WTC11 (cell line): ENCODE results near the gene CD302. TPM values are rescaled to one million over a fixed set of nuclear protein-coding genes. Genes with fewer than 3 reads are reported as not detected.

Source experiments
- ATAC-seq: fragments of 200-7000 bp; cut with Tn5 transposase; 2 replicates; pipeline ENCODE4 v1.10.0; 2021; ENCODE audit warnings: mild to moderate bottlenecking, moderate library complexity
- CTCF ChIA-PET: fragments of 300-600 bp; sonication (Branson Sonifier 250); formaldehyde crosslinking; loops from one replicate; lab custom pipeline; 2021; ENCODE audit warnings: antibody characterized with exemption; lab: Charles Lee
- POLR2A ChIA-PET: fragments of 350-600 bp; sonication (Branson Sonifier 250); formaldehyde crosslinking; loops from one replicate; lab custom pipeline; 2021; ENCODE audit warnings: antibody characterized with exemption; lab: Charles Lee
- DNase-seq: peaks from one replicate; pipeline ENCODE4 v3.0.0; 2021; ENCODE audit warnings: low spot score
- H3K27ac Mint-ChIP-seq: 2 replicates; pipeline ENCODE4 v1.8.0; 2021; ENCODE audit warnings: mixed read lengths
- H3K27me3 Mint-ChIP-seq: 2 replicates; pipeline ENCODE4 v1.8.0; 2021; ENCODE audit warnings: low read depth, mild to moderate bottlenecking, moderate library complexity, mixed read lengths
- H3K36me3 Mint-ChIP-seq: 2 replicates; pipeline ENCODE4 v1.8.0; 2021; ENCODE audit warnings: mixed read lengths
- H3K4me1 Mint-ChIP-seq: 2 replicates; pipeline ENCODE4 v1.8.0; 2022; ENCODE audit warnings: mixed read lengths
- H3K4me3 Mint-ChIP-seq: 2 replicates; pipeline ENCODE4 v1.8.0; 2021; ENCODE audit warnings: mild to moderate bottlenecking, moderate library complexity, mixed read lengths
- H3K9me3 Mint-ChIP-seq: 2 replicates; pipeline ENCODE4 v1.8.0; 2021; ENCODE audit warnings: mixed read lengths
- ATF1 ChIP-seq: sonication (generic); formaldehyde crosslinking; IDR thresholded peaks from 2 replicates; pipeline ENCODE4 v1.8.1; 2023; ENCODE audit warnings: mild to moderate bottlenecking, moderate library complexity, missing genetic modification reagents
- CREM ChIP-seq: sonication (generic); formaldehyde crosslinking; IDR thresholded peaks from 2 replicates; pipeline ENCODE4 v1.8.1; 2022; ENCODE audit warnings: mild to moderate bottlenecking, missing genetic modification reagents, moderate library complexity
- ESRRA ChIP-seq: sonication (generic); formaldehyde crosslinking; IDR thresholded peaks from 2 replicates; pipeline ENCODE4 v1.8.1; 2022; ENCODE audit warnings: mild to moderate bottlenecking, missing genetic modification reagents, borderline replicate concordance
- FOXP1 ChIP-seq: sonication (generic); formaldehyde crosslinking; IDR thresholded peaks from 2 replicates; pipeline ENCODE4 v1.8.0; 2022; ENCODE audit warnings: missing genetic modification reagents, mild to moderate bottlenecking, moderate library complexity, borderline replicate concordance
- GABPB1 ChIP-seq: sonication (generic); formaldehyde crosslinking; IDR thresholded peaks from 2 replicates; pipeline ENCODE4 v1.8.1; 2023; ENCODE audit warnings: mild to moderate bottlenecking, missing genetic modification reagents
- GRHL2 ChIP-seq: fragments of 250-450 bp; sonication (Bioruptor Pico); IDR thresholded peaks from 2 replicates; pipeline ENCODE4 v1.8.0; 2022; ENCODE audit warnings: mild to moderate bottlenecking, moderate library complexity; ENCODE audit not compliant: insufficient replicate concordance, severe bottlenecking
- GTF2I ChIP-seq: fragments of 250-450 bp; sonication (Bioruptor Pico); conservative IDR thresholded peaks from 2 replicates; pipeline ENCODE4 v1.4.0; 2021; ENCODE audit warnings: mild to moderate bottlenecking
- JUN ChIP-seq: sonication (generic); formaldehyde crosslinking; IDR thresholded peaks from 2 replicates; pipeline ENCODE4 v1.8.0; 2023; ENCODE audit warnings: mild to moderate bottlenecking, missing genetic modification reagents
- KAT7 ChIP-seq: sonication (generic); formaldehyde crosslinking; IDR thresholded peaks from 2 replicates; pipeline ENCODE4 v1.8.1; 2023; ENCODE audit warnings: missing genetic modification reagents, mild to moderate bottlenecking, borderline replicate concordance
- MXD4 ChIP-seq: fragments of 250-450 bp; sonication (Bioruptor Pico); IDR thresholded peaks from 2 replicates; pipeline ENCODE4 v1.8.0; 2021; ENCODE audit warnings: mild to moderate bottlenecking, moderate library complexity, borderline replicate concordance
- PRRX2 ChIP-seq: fragments of 250-450 bp; sonication (Bioruptor Pico); IDR thresholded peaks from 2 replicates; pipeline ENCODE4 v1.8.0; 2021; ENCODE audit warnings: mild to moderate bottlenecking
- RELA ChIP-seq: sonication (generic); formaldehyde crosslinking; IDR thresholded peaks from 2 replicates; pipeline ENCODE4 v1.8.1; 2022; ENCODE audit warnings: missing genetic modification reagents, mild to moderate bottlenecking, borderline replicate concordance
- SOX15 ChIP-seq: fragments of 250-450 bp; sonication (Bioruptor Pico); IDR thresholded peaks from 2 replicates; pipeline ENCODE4 v1.9.0; 2021; ENCODE audit warnings: mild to moderate bottlenecking
- ZNF121 ChIP-seq: sonication (generic); formaldehyde crosslinking; IDR thresholded peaks from 2 replicates; pipeline ENCODE4 v1.8.0; 2023; ENCODE audit warnings: missing genetic modification reagents
- ZNF232 ChIP-seq: sonication (generic); formaldehyde crosslinking; IDR thresholded peaks from 2 replicates; pipeline ENCODE4 v1.8.0; 2022; ENCODE audit warnings: mild to moderate bottlenecking, missing genetic modification reagents
- total RNA-seq: library from RNA; stranded (reverse); gene quantifications from 3 replicates; pipeline ENCODE4 v1.2.3, GENCODE V29; 2021
- TF ChIP-seq, protein P1 (sequence below): sonication (generic); formaldehyde crosslinking; IDR thresholded peaks from 2 replicates; pipeline ENCODE4 v1.8.1; 2023; ENCODE audit warnings: mild to moderate bottlenecking, missing genetic modification reagents
- TF ChIP-seq, protein P2 (sequence below): sonication (generic); formaldehyde crosslinking; IDR thresholded peaks from 2 replicates; pipeline ENCODE4 v1.8.0; 2023; ENCODE audit warnings: missing genetic modification reagents
- TF ChIP-seq, protein P3 (sequence below): sonication (generic); formaldehyde crosslinking; IDR thresholded peaks from 2 replicates; pipeline ENCODE4 v1.8.0; 2022; ENCODE audit warnings: missing genetic modification reagents
- TF ChIP-seq, protein P4 (sequence below): sonication (generic); formaldehyde crosslinking; IDR thresholded peaks from 2 replicates; pipeline ENCODE4 v1.8.0; 2022; ENCODE audit warnings: mild to moderate bottlenecking, missing genetic modification reagents
- TF ChIP-seq, protein P5 (sequence below): sonication (generic); formaldehyde crosslinking; IDR thresholded peaks from 2 replicates; pipeline ENCODE4 v1.8.1; 2022; ENCODE audit warnings: mild to moderate bottlenecking, moderate library complexity, missing genetic modification reagents
- TF ChIP-seq, protein P6 (sequence below): fragments of 250-450 bp; sonication (Bioruptor Pico); IDR thresholded peaks from 2 replicates; pipeline ENCODE4 v1.9.0; 2021; ENCODE audit warnings: mild to moderate bottlenecking
- TF ChIP-seq, protein P7 (sequence below): fragments of 250-450 bp; sonication (Bioruptor Pico); IDR thresholded peaks from 2 replicates; pipeline ENCODE4 v2.1.2; 2022; ENCODE audit warnings: mild to moderate bottlenecking, moderate library complexity

The CD302 gene
- total RNA-seq, 1 experiment from 2014 or later = 1.4 TPM

DNA sequence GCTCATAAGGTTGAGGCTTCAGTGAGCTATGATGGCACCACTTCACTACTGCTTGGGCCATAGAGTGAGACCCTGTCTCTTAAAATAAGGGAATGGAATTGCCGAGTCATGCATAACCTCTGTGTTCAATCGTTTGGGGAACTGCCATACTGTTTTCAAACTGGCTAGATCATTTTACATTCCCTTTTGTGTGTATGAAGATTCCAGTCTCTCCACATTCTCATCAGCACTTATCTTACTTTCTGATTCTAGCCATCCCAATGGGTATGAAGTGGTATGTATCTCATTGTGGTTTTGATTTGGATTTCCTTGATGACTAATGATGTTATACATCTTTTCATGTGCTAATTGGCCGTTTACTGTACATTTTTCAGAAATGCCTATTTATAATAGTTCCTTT lies 62.0 kb downstream of the CD302 start:
- H3K27ac Mint-ChIP-seq = peak overlapping the region; percentile 55
- TF ChIP-seq PRRX2 (no peak), ZNF121 (CRISPR knock-in tag) (peak; percentile 17; the same call in 1 of the 2 replicates)
- CTCF ChIA-PET = interaction anchor here (0.6 kb wide), 1 partner anchor 20 kb away, joined by 3 read pairs; no protein-coding TSS in a partner anchor
- H3K27me3 Mint-ChIP-seq = no peaks in the 10 kb centered on the region
- POLR2A ChIA-PET = no interaction called here
- ATAC-seq (no peak), DNase-seq (no peak)
- H3K4me3 Mint-ChIP-seq = no peak overlapping the region
- H3K4me1 Mint-ChIP-seq = no peaks in the 10 kb centered on the region
- H3K9me3 Mint-ChIP-seq = 0 out of 2 replicates have a peak, but pooled peaks cover 4% of the 10 kb centered on the region
- H3K36me3 Mint-ChIP-seq = peaks cover 55% of the 10 kb centered on the region

DNA sequence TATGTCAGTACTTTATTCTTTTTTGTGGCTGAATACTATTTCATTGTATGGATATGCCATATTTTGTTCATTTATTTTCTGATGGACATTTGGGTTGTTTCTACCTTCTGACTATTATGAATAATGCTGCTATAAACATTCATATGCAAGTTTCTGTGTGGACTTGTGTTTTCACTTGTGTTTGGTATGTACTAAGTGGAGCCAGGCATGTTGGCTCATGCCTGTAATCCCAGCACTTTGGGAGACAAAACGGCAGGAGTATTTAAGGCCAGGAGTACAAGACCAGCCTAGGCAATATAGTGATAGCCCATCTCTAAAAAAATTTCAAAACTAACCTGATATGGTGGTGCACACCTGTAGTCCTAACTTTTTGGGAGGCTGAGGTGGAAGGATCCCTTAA lies 62.4 kb downstream of the CD302 start:
- no peak for ATAC-seq
- no peaks in the 10 kb centered on the region for H3K27me3 Mint-ChIP-seq

DNA sequence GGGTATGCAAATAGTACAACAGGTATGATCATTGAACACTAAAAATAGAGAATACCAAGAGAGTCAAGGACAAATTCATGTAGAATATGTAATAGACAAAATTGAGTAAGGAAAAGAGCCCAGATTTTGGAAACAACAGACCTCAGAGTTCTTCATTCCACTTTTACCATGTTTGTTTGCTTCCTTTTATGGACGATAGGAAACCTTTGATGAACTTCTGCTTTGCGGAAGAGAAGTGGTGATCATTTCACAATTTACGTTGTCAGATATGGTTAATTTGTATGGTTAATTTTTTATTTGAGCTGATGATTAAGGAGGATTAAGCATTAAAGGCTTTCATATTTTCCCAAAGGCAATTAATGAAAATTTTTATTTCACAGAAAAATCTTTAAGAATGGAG lies 69.4 kb downstream of the CD302 start:
- H3K4me3 Mint-ChIP-seq = no peak overlapping the region
- H3K27me3 Mint-ChIP-seq = no peaks in the 10 kb centered on the region
- CTCF ChIA-PET = no interaction called here
- ATAC-seq (no peak), DNase-seq (no peak)
- peaks cover 10% of the 10 kb centered on the region for H3K4me1 Mint-ChIP-seq
- POLR2A ChIA-PET = no interaction called here
- peaks cover 66% of the 10 kb centered on the region for H3K36me3 Mint-ChIP-seq
- no peak overlapping the region; the same call in 1 of the 2 replicates for H3K27ac Mint-ChIP-seq
- peaks cover 20% of the 10 kb centered on the region for H3K9me3 Mint-ChIP-seq
- TF ChIP-seq, protein P1, sequence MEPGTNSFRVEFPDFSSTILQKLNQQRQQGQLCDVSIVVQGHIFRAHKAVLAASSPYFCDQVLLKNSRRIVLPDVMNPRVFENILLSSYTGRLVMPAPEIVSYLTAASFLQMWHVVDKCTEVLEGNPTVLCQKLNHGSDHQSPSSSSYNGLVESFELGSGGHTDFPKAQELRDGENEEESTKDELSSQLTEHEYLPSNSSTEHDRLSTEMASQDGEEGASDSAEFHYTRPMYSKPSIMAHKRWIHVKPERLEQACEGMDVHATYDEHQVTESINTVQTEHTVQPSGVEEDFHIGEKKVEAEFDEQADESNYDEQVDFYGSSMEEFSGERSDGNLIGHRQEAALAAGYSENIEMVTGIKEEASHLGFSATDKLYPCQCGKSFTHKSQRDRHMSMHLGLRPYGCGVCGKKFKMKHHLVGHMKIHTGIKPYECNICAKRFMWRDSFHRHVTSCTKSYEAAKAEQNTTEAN = no peak
- TF ChIP-seq GRHL2 (CRISPR knock-in tag) (no peak), KAT7 (CRISPR knock-in tag) (no peak), SOX15 (CRISPR knock-in tag) (no peak), GABPB1 (CRISPR knock-in tag) (no peak), MXD4 (CRISPR knock-in tag) (no peak), ZNF232 (CRISPR knock-in tag) (no peak), CREM (CRISPR knock-in tag) (no peak), FOXP1 (CRISPR knock-in tag) (no peak), RELA (no peak), ATF1 (CRISPR knock-in tag) (no peak), ESRRA (no peak)
- TF ChIP-seq, protein P2, sequence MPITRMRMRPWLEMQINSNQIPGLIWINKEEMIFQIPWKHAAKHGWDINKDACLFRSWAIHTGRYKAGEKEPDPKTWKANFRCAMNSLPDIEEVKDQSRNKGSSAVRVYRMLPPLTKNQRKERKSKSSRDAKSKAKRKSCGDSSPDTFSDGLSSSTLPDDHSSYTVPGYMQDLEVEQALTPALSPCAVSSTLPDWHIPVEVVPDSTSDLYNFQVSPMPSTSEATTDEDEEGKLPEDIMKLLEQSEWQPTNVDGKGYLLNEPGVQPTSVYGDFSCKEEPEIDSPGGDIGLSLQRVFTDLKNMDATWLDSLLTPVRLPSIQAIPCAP = no peak
- TF ChIP-seq, protein P3, sequence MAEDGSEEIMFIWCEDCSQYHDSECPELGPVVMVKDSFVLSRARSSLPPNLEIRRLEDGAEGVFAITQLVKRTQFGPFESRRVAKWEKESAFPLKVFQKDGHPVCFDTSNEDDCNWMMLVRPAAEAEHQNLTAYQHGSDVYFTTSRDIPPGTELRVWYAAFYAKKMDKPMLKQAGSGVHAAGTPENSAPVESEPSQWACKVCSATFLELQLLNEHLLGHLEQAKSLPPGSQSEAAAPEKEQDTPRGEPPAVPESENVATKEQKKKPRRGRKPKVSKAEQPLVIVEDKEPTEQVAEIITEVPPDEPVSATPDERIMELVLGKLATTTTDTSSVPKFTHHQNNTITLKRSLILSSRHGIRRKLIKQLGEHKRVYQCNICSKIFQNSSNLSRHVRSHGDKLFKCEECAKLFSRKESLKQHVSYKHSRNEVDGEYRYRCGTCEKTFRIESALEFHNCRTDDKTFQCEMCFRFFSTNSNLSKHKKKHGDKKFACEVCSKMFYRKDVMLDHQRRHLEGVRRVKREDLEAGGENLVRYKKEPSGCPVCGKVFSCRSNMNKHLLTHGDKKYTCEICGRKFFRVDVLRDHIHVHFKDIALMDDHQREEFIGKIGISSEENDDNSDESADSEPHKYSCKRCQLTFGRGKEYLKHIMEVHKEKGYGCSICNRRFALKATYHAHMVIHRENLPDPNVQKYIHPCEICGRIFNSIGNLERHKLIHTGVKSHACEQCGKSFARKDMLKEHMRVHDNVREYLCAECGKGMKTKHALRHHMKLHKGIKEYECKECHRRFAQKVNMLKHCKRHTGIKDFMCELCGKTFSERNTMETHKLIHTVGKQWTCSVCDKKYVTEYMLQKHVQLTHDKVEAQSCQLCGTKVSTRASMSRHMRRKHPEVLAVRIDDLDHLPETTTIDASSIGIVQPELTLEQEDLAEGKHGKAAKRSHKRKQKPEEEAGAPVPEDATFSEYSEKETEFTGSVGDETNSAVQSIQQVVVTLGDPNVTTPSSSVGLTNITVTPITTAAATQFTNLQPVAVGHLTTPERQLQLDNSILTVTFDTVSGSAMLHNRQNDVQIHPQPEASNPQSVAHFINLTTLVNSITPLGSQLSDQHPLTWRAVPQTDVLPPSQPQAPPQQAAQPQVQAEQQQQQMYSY (CRISPR knock-in tag) = no peak
- TF ChIP-seq, protein P4, sequence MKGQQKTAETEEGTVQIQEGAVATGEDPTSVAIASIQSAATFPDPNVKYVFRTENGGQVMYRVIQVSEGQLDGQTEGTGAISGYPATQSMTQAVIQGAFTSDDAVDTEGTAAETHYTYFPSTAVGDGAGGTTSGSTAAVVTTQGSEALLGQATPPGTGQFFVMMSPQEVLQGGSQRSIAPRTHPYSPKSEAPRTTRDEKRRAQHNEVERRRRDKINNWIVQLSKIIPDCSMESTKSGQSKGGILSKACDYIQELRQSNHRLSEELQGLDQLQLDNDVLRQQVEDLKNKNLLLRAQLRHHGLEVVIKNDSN (CRISPR knock-in tag) = no peak
- TF ChIP-seq, protein P5, sequence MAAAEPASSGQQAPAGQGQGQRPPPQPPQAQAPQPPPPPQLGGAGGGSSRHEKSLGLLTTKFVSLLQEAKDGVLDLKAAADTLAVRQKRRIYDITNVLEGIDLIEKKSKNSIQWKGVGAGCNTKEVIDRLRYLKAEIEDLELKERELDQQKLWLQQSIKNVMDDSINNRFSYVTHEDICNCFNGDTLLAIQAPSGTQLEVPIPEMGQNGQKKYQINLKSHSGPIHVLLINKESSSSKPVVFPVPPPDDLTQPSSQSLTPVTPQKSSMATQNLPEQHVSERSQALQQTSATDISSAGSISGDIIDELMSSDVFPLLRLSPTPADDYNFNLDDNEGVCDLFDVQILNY (CRISPR knock-in tag) = no peak
- TF ChIP-seq, protein P6, sequence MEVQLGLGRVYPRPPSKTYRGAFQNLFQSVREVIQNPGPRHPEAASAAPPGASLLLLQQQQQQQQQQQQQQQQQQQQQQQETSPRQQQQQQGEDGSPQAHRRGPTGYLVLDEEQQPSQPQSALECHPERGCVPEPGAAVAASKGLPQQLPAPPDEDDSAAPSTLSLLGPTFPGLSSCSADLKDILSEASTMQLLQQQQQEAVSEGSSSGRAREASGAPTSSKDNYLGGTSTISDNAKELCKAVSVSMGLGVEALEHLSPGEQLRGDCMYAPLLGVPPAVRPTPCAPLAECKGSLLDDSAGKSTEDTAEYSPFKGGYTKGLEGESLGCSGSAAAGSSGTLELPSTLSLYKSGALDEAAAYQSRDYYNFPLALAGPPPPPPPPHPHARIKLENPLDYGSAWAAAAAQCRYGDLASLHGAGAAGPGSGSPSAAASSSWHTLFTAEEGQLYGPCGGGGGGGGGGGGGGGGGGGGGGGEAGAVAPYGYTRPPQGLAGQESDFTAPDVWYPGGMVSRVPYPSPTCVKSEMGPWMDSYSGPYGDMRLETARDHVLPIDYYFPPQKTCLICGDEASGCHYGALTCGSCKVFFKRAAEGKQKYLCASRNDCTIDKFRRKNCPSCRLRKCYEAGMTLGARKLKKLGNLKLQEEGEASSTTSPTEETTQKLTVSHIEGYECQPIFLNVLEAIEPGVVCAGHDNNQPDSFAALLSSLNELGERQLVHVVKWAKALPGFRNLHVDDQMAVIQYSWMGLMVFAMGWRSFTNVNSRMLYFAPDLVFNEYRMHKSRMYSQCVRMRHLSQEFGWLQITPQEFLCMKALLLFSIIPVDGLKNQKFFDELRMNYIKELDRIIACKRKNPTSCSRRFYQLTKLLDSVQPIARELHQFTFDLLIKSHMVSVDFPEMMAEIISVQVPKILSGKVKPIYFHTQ = no peak
- TF ChIP-seq, protein P7, sequence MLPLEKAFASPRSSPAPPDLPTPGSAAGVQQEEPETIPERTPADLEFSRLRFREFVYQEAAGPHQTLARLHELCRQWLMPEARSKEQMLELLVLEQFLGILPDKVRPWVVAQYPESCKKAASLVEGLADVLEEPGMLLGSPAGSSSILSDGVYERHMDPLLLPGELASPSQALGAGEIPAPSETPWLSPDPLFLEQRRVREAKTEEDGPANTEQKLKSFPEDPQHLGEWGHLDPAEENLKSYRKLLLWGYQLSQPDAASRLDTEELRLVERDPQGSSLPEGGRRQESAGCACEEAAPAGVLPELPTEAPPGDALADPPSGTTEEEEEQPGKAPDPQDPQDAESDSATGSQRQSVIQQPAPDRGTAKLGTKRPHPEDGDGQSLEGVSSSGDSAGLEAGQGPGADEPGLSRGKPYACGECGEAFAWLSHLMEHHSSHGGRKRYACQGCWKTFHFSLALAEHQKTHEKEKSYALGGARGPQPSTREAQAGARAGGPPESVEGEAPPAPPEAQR (CRISPR knock-in tag) = no peak

More for the DNA sequence above, 62.4 kb downstream of the CD302 start:
- H3K4me3 Mint-ChIP-seq = no peak overlapping the region
- peak overlapping the region; percentile 55; the same call in 1 of the 2 replicates for H3K27ac Mint-ChIP-seq
- ChIA-PET CTCF (interaction anchor here (0.6 to 1.2 kb wide), 2 partner anchors 20 kb away, joined by 3 to 5 read pairs; no protein-coding TSS in a partner anchor), POLR2A (no interaction called here)
- DNase-seq = no peak
- 0 out of 2 replicates have a peak, but pooled peaks cover 4% of the 10 kb centered on the region for H3K9me3 Mint-ChIP-seq
- no peaks in the 10 kb centered on the region for H3K4me1 Mint-ChIP-seq
- H3K36me3 Mint-ChIP-seq = peaks cover 59% of the 10 kb centered on the region
- no peak for TF ChIP-seq SOX15 (CRISPR knock-in tag)
- TF ChIP-seq GTF2I (CRISPR knock-in tag) = no peak
- TF ChIP-seq JUN (CRISPR knock-in tag) = no peak
